ENCODE measurements around the gene ISG20.

DNA sequence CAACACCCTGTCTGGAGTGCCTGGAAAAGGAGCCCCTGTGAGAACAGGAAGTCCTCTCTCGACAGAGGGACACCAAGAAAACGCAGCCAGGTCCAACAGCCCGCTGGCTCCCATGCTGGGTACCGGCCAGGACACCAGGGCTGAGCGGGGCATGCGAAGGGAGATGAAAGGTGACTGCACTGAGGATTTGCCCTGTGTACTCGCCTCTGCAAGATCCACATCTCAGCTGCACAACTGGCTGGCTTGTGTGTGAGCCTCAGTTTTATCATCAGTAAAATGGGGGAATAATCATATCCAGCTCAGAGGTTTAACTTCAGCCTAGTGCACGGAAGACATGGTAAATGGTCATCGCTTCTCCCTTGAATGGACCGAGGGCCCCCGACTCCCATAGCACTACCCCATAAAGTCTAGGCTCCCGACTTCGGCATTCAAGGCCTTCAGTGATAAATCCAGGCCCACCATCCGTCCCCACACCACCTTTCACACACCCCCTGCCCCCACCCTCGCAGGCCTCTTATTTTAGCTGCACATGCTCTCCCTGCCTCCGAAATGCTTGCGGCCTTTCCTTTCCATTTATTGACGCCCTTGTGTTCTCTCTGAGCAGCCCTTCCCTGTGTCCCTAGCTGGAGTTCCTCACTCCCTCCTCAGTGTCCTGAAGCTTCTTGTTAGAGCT is 15.8 kb downstream of the ISG20 start:
- no peak for TF ChIP-seq GATA2 (IDR thresholded peaks at IDR 0.05; ENCODE audit: low read depth, low read length)
- TF ChIP-seq GATA3 (IDR thresholded peaks at IDR 0.05; ENCODE audit: low read depth, low read length) = no peak
